Measurements from ENCODE around the gene KHDRBS1.

GRCh38 chr1:32023351-32023750, 9.7 kb downstream of the KHDRBS1 start:
- TF ChIP-seq, protein P1, sequence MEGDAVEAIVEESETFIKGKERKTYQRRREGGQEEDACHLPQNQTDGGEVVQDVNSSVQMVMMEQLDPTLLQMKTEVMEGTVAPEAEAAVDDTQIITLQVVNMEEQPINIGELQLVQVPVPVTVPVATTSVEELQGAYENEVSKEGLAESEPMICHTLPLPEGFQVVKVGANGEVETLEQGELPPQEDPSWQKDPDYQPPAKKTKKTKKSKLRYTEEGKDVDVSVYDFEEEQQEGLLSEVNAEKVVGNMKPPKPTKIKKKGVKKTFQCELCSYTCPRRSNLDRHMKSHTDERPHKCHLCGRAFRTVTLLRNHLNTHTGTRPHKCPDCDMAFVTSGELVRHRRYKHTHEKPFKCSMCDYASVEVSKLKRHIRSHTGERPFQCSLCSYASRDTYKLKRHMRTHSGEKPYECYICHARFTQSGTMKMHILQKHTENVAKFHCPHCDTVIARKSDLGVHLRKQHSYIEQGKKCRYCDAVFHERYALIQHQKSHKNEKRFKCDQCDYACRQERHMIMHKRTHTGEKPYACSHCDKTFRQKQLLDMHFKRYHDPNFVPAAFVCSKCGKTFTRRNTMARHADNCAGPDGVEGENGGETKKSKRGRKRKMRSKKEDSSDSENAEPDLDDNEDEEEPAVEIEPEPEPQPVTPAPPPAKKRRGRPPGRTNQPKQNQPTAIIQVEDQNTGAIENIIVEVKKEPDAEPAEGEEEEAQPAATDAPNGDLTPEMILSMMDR (IDR thresholded peaks at IDR 0.05; ENCODE audit: poor library complexity, severe bottlenecking): no peak
- TF ChIP-seq MXI1 (conservative IDR thresholded peaks at IDR 0.05; ENCODE audit: poor library complexity, severe bottlenecking): no peak

All from neural cell (in vitro differentiated cells).